Upper lobe of left lung (tissue), 6 donors: Measurements from ENCODE around the gene CD46. TPM values are rescaled to one million over a fixed set of nuclear protein-coding genes. Genes with fewer than 3 reads are reported as not detected.
"Not testable (repeated sequence)": the region's sequence is repeated elsewhere in the genome, so short reads cannot be mapped to it uniquely, and the experiment has no call there.

Experiments used
- ATAC-seq, 2 donors: fragments of 200-7000 bp; cut with Tn5 transposase; one replicate each; pipeline ENCODE4 v1.9.1; 2022; ENCODE audit warnings: mild to moderate bottlenecking in 2 of 2, moderate library complexity in 2 of 2; ENCODE audit not compliant: low FRiP score in 2 of 2
- DNase-seq, 2 donors: peaks; one replicate each; pipeline ENCODE4 v3.0.0-alpha.2; 2019 to 2020
- H3K27ac ChIP-seq, 4 donors: fragments of 200-600 bp; sonication (generic); one replicate each; pipeline ENCODE4 v1.5.1; 2016 to 2019
- H3K27me3 ChIP-seq, 4 donors: fragments of 200-600 bp; sonication (generic); one replicate each; pipeline ENCODE4 v1.5.1; 2017 to 2019
- H3K36me3 ChIP-seq, 4 donors: fragments of 200-600 bp; sonication (generic); one replicate each; pipeline ENCODE4 v1.5.1; 2016 to 2019
- H3K4me1 ChIP-seq, 4 donors: fragments of 200-600 bp; sonication (generic); one replicate each; pipeline ENCODE4 v1.5.1; 2018 to 2019
- H3K4me3 ChIP-seq, 4 donors: fragments of 200-600 bp; sonication (generic); one replicate each; pipeline ENCODE4 v1.5.1; 2017 to 2019; ENCODE audit warnings: mild to moderate bottlenecking in 2 of 4, moderate library complexity in 1 of 4
- H3K9me3 ChIP-seq, 4 donors: fragments of 200-600 bp; sonication (generic); one replicate each; pipeline ENCODE4 v1.5.1; 2018 to 2019
- CTCF ChIP-seq, 6 experiments: fragments of 450-650 bp in 4 of 6; fragments of 200-600 bp in 2 of 6; sonication (generic) in 2 of 6; IDR thresholded peaks; one replicate each; pipeline ENCODE4 v1.5.1; 2016 to 2019; ENCODE audit warnings: antibody characterized with exemption in 6 of 6
- EP300 ChIP-seq, 4 donors: sonication (generic); formaldehyde crosslinking; IDR thresholded peaks; one replicate each; pipeline ENCODE4 v1.5.1; 2017; ENCODE audit warnings: antibody characterized with exemption in 4 of 4, control low read depth in 2 of 4
- POLR2A ChIP-seq, 4 donors: fragments of 450-650 bp; IDR thresholded peaks; one replicate each; pipeline ENCODE4 v1.5.1; 2016 to 2017; ENCODE audit warnings: antibody characterized with exemption in 4 of 4, mild to moderate bottlenecking in 2 of 4
- POLR2AphosphoS5 ChIP-seq, 2 donors: sonication (generic); formaldehyde crosslinking; IDR thresholded peaks; one replicate each; pipeline ENCODE4 v1.5.1; 2017; ENCODE audit warnings: antibody characterized with exemption in 2 of 2
- WGBS, 2 donors: methylation state at CpG; one replicate each; pipeline ENCODE4 v1.1.5; 2017 to 2018; 5-methylcytosine and 5-hydroxymethylcytosine counted together
- total RNA-seq, 6 donors: library from RNA; depleted of rRNA in 4 of 6; stranded (reverse); fragments of >200 nt in 4 of 6; gene quantifications; one replicate each; pipeline versions ENCODE4 v1.1.0 to v1.2.1, GENCODE V29; 2016 to 2021
- donor health status: DM: no; HTN: no; CAD: no; lungs with moderate emphysema.
- donor health status: DM: no; HTN: yes; CAD: no; lungs with severe emphysema.

Gene CD46
- total RNA-seq, 6 donors from 2014 or later: 105 to 358 (median 248) TPM

GRCh38 chr1:207762622-207763021 lies 10.8 kb downstream of the CD46 start:
- Histone ChIP-seq H3K4me1 (peaks cover 0 to 6% (median 0%) of the 10 kb centered on the region in 4 donors), H3K27me3 (no peaks in the 10 kb centered on the region), H3K27ac (no peak overlapping the region), H3K36me3 (peaks cover 36 to 88% (median 52%) of the 10 kb centered on the region in 4 donors), H3K4me3 (no peak overlapping the region), H3K9me3 (no peaks in the 10 kb centered on the region)
- ATAC-seq (peak in 1 of 2 donors; percentile 49), DNase-seq (peak in 1 of 2 donors; percentile 52)
- 92 to 97% methylated on average over 13 of the region's 13 CpGs for WGBS, 2 donors
- TF ChIP-seq POLR2A (IDR thresholded peaks at IDR 0.05): no peak
- TF ChIP-seq CTCF (IDR thresholded peaks at IDR 0.05): no peak
- no peak for TF ChIP-seq POLR2AphosphoS5 (IDR thresholded peaks at IDR 0.05)
- no peak for TF ChIP-seq EP300 (IDR thresholded peaks at IDR 0.05)

- peak in 1 of 2 donors; percentile 46 for DNase-seq
Observed at GRCh38 chr1:207763091-207763490, 11.2 kb downstream of the CD46 start.

GRCh38 chr1:207763972-207764371 lies 12.1 kb downstream of the CD46 start:
- Histone ChIP-seq H3K27ac (no peak overlapping the region), H3K4me3 (no peak overlapping the region), H3K27me3 (no peaks in the 10 kb centered on the region), H3K4me1 (no peaks in the 10 kb centered on the region), H3K36me3 (peaks cover 36 to 87% (median 45%) of the 10 kb centered on the region in 4 donors), H3K9me3 (no peaks in the 10 kb centered on the region)
- TF ChIP-seq CTCF (IDR thresholded peaks at IDR 0.05) (no peak), POLR2AphosphoS5 (IDR thresholded peaks at IDR 0.05) (no peak), POLR2A (IDR thresholded peaks at IDR 0.05) (no peak), EP300 (IDR thresholded peaks at IDR 0.05) (no peak)
- DNase-seq (peak in 1 of 2 donors; percentile 38), ATAC-seq (no peak)
- WGBS, 2 donors: 87 to 96% methylated on average over 9 of the region's 9 CpGs

More at GRCh38 chr1:207763091-207763490, 11.2 kb downstream of the CD46 start:
- no peak overlapping the region for H3K4me3 ChIP-seq
- TF ChIP-seq POLR2A (IDR thresholded peaks at IDR 0.05) (no peak), CTCF (IDR thresholded peaks at IDR 0.05) (no peak), POLR2AphosphoS5 (IDR thresholded peaks at IDR 0.05) (no peak), EP300 (IDR thresholded peaks at IDR 0.05) (no peak)
- ATAC-seq: peak in 1 of 2 donors; percentile 26
- peaks cover 0 to 4% (median 0%) of the 10 kb centered on the region in 4 donors for H3K4me1 ChIP-seq
- peaks cover 36 to 88% (median 49%) of the 10 kb centered on the region in 4 donors for H3K36me3 ChIP-seq
- H3K9me3 ChIP-seq: no peaks in the 10 kb centered on the region
- WGBS, 2 donors: 94 to 96% methylated on average over 3 to 10 of the region's 10 CpGs
- H3K27ac ChIP-seq: no peak overlapping the region
- H3K27me3 ChIP-seq: no peaks in the 10 kb centered on the region

DNA sequence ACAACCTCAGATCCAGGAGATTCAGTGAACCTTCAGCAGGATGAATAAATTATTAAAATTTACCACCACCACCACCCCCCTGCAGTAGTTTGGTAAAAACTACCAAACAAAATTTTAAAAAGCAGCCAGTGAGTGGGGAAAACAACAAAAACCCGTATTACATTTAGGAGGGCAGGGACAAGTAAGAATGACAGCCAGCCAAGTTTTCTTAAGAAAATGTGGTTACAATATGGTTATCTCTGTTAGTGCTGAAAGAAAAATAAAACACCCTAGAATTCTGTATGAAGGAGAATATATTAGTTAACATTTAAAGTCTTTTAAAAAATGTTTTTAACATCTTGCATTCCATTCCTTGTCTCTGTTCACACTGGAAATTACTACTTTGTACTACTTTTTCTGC lies 14.7 kb downstream of the CD46 start:
- Histone ChIP-seq H3K27ac (no peak overlapping the region), H3K36me3 (peaks cover 22 to 85% (median 32%) of the 10 kb centered on the region in 4 donors), H3K9me3 (peaks cover 0 to 3% (median 0%) of the 10 kb centered on the region in 4 donors), H3K27me3 (no peaks in the 10 kb centered on the region), H3K4me1 (no peaks in the 10 kb centered on the region), H3K4me3 (no peak overlapping the region)
- no peak for DNase-seq
- no peak for ATAC-seq
- 77 to 89% methylated on average over 1 of the region's 1 CpG for WGBS, 2 donors
- TF ChIP-seq EP300 (IDR thresholded peaks at IDR 0.05) (no peak), CTCF (IDR thresholded peaks at IDR 0.05) (no peak), POLR2AphosphoS5 (IDR thresholded peaks at IDR 0.05) (no peak), POLR2A (IDR thresholded peaks at IDR 0.05) (no peak)

- peaks cover 3 to 73% (median 8%) of the 10 kb centered on the region in 4 donors for H3K36me3 ChIP-seq
- not testable (repeated sequence) for ATAC-seq
- WGBS, 2 donors: 97 to 98% methylated on average over 3 to 4 of the region's 4 CpGs
Observed at GRCh38 chr1:207770514-207770913, 18.7 kb downstream of the CD46 start.

GRCh38 chr1:207776045-207776444 lies 24.2 kb downstream of the CD46 start:
- H3K4me3 ChIP-seq, H3K4me1 ChIP-seq, H3K27me3 ChIP-seq, H3K27ac ChIP-seq, H3K9me3 ChIP-seq, ATAC-seq: not testable (repeated sequence)
- 70 to 76% methylated on average over 8 to 9 of the region's 9 CpGs for WGBS, 2 donors
- H3K36me3 ChIP-seq: peaks cover 0 to 64% (median 14%) of the 10 kb centered on the region in 4 donors
- peak in 1 of 2 donors; percentile 29 for DNase-seq

More at GRCh38 chr1:207770514-207770913, 18.7 kb downstream of the CD46 start:
- not testable (repeated sequence) for H3K9me3 ChIP-seq, DNase-seq, H3K4me1 ChIP-seq, H3K27ac ChIP-seq, H3K27me3 ChIP-seq, H3K4me3 ChIP-seq

DNA sequence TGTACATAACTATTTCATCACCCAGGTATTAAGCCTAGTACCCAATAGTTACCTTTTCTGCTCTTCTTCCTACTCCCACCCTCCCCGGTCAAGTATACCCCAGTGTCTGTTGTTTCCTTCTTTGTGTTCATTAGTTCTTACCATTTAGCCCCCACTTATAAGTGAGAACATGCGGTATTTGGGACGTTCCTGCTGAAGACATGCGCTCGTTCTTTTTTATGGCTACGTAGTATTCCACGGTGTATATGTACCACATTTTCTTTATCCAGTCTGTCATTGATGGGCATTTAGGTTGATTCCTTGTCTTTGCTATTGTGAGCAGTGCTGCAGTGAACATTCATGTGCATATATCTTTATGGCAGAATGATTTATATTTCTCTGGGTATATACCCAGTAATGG lies 25.6 kb downstream of the CD46 start:
- 98% methylated on average over 7 of the region's 7 CpGs for WGBS, 2 donors

More for the DNA sequence above, 25.6 kb downstream of the CD46 start:
- peaks cover 0 to 59% (median 14%) of the 10 kb centered on the region in 4 donors for H3K36me3 ChIP-seq
- not testable (repeated sequence) for DNase-seq, H3K27ac ChIP-seq, H3K9me3 ChIP-seq, H3K27me3 ChIP-seq, H3K4me3 ChIP-seq, H3K4me1 ChIP-seq, ATAC-seq
